Tongue (tissue), 2 donors: ENCODE measurements around the gene ZDHHC8. TPM values are rescaled to one million over a fixed set of nuclear protein-coding genes. Genes with fewer than 3 reads are reported as not detected.
A peak's percentile ranks its signal among the peaks of the same experiment; 100 is the strongest.
"Not testable (repeated sequence)": the region's sequence is repeated elsewhere in the genome, so short reads cannot be mapped to it uniquely, and the experiment has no call there.

Experiments
- DNase-seq: peaks from one replicate; pipeline ENCODE4 v3.0.0-alpha.2; 2015
- total RNA-seq: library from RNA; depleted of rRNA; stranded (reverse); fragments of >200 nt; gene quantifications from one replicate; pipeline ENCODE4 v1.2.3, GENCODE V29; 2014

ZDHHC8 gene
- total RNA-seq, 1 donor from 2014 or later: 39.4 TPM

GRCh38 chr22:20145206-20145831, 13.7 kb downstream of the ZDHHC8 start:
- DNase-seq: no peak

- DNase-seq: no peak
Measured at GRCh38 chr22:20145832-20146223, 14.2 kb downstream of the ZDHHC8 start.

- peak; percentile 56 for DNase-seq
Measured at GRCh38 chr22:20146777-20147176, 15.2 kb downstream of the ZDHHC8 start.

- no peak for DNase-seq
Measured at GRCh38 chr22:20147237-20147988, 15.8 kb downstream of the ZDHHC8 start.

- DNase-seq: no peak
Measured at GRCh38 chr22:20148414-20148813, 16.8 kb downstream of the ZDHHC8 start.

GRCh38 chr22:20149257-20150250, 17.9 kb downstream of the ZDHHC8 start:
- no peak for DNase-seq

GRCh38 chr22:20150381-20151275, 19.0 kb downstream of the ZDHHC8 start, which contains the start of gene CCDC188:
Gene CCDC188 (minus strand): TSS chr22:20151055. CDS start chr22:20150986, 69 bp downstream.
- DNase-seq: no peak

- no peak for DNase-seq
Measured at GRCh38 chr22:20151276-20151588, 19.6 kb downstream of the ZDHHC8 start.

- no peak for DNase-seq
Measured at GRCh38 chr22:20152464-20152890, 20.9 kb downstream of the ZDHHC8 start.

GRCh38 chr22:20153945-20154344, 22.3 kb downstream of the ZDHHC8 start:
- DNase-seq: no peak

GRCh38 chr22:20154602-20155187, 23.1 kb downstream of the ZDHHC8 start:
- DNase-seq: no peak

GRCh38 chr22:20155330-20156041, 23.9 kb downstream of the ZDHHC8 start:
- DNase-seq: peak; percentile 54

- no peak for DNase-seq
Measured at GRCh38 chr22:20156042-20156389, 24.4 kb downstream of the ZDHHC8 start.

- peak; percentile 92 for DNase-seq
Measured at GRCh38 chr22:20156611-20157429, 25.2 kb downstream of the ZDHHC8 start.

GRCh38 chr22:20157430-20158183, 26.0 kb downstream of the ZDHHC8 start:
- DNase-seq: no peak

- DNase-seq: no peak
Measured at GRCh38 chr22:20158391-20159036, 26.9 kb downstream of the ZDHHC8 start.

GRCh38 chr22:20159076-20159475, 27.5 kb downstream of the ZDHHC8 start:
- peak; percentile 83 for DNase-seq

GRCh38 chr22:20159531-20159930, 27.9 kb downstream of the ZDHHC8 start:
- not testable (repeated sequence) for DNase-seq
